A549 (cell line): ENCODE measurements around the gene CSRP2. TPM values are rescaled to one million over a fixed set of nuclear protein-coding genes. Genes with fewer than 3 reads are reported as not detected.

ENCODE experiments used
- ATAC-seq, 2 experiments: fragments of 200-7000 bp in 1 of 2; fragments of >200 bp in 1 of 2; cut with Nextera tagmentation in 1 of 2; cut with Tn5 transposase in 1 of 2; 3 replicates each; pipeline versions ENCODE4 v1.8.0 to v1.9.1; 2018 to 2020; ENCODE audit warnings: mild to moderate bottlenecking in 1 of 2, moderate library complexity in 1 of 2
- CTCF ChIA-PET: fragments of 300-600 bp; sonication (Branson Sonifier 250); formaldehyde crosslinking; extraction: SDS; loops from one replicate; lab custom pipeline; 2021; ENCODE audit warnings: antibody characterized with exemption, inconsistent platforms; lab: Yijun Ruan, JAX
- POLR2A ChIA-PET: fragments of 350-600 bp; formaldehyde crosslinking; extraction: SDS; loops from one replicate; lab custom pipeline; 2021; ENCODE audit warnings: antibody characterized with exemption, inconsistent platforms; lab: Yijun Ruan, JAX
- DNase-seq, 2 experiments: peaks; one replicate each; pipeline versions ENCODE4 v3.0.0 to v3.0.0-alpha.2; 2011 to 2016; ENCODE audit warnings: low read depth in 1 of 2, low spot score in 1 of 2
- FAIRE-seq: peaks from 2 replicates; lab custom pipeline; 2011; peaks lifted over from hg19 to GRCh38; lab: Jason Lieb, UNC
- H3K27ac ChIP-seq, 2 experiments: fragments of >200 bp; sonication (Bioruptor Twin); formaldehyde crosslinking; 3 replicates each; pipeline ENCODE4 v1.5.1; 2016 to 2017
- H3K4me1 ChIP-seq: fragments of >200 bp; sonication (Bioruptor Twin); formaldehyde crosslinking; 3 replicates; pipeline ENCODE4 v1.6.1; 2016
- H3K4me2 ChIP-seq: fragments of >200 bp; sonication (Bioruptor Twin); formaldehyde crosslinking; 3 replicates; pipeline ENCODE4 v1.6.1; 2016
- H3K4me3 ChIP-seq: fragments of >200 bp; sonication (Bioruptor Twin); formaldehyde crosslinking; 3 replicates; pipeline ENCODE4 v1.5.1; 2016
- H3K9me3 ChIP-seq: fragments of >200 bp; sonication (Bioruptor Twin); formaldehyde crosslinking; 3 replicates; pipeline ENCODE4 v1.6.1; 2016
- ATOH8 ChIP-seq: fragments of 250-450 bp; sonication (Bioruptor Pico); IDR thresholded peaks from 2 replicates; pipeline ENCODE4 v1.5.0; 2020; ENCODE audit warnings: low read depth, mild to moderate bottlenecking, moderate library complexity
- BCL3 ChIP-seq: fragments of >200 bp; sonication (Bioruptor Twin); formaldehyde crosslinking; IDR thresholded peaks from 3 replicates; pipeline ENCODE4 v1.6.1; 2016
- CBX8 ChIP-seq: fragments of 200-600 bp; sonication (generic); IDR thresholded peaks from 2 replicates; pipeline ENCODE4 v1.6.1; 2016
- CEBPB ChIP-seq, 2 experiments: fragments of >200 bp in 1 of 2; sonication (Bioruptor Twin) in 1 of 2; formaldehyde crosslinking in 1 of 2; IDR thresholded peaks; 2 replicates each; pipeline ENCODE4 v1.6.1; 2012 to 2016
- CTCF ChIP-seq: fragments of >200 bp; sonication (Bioruptor Twin); formaldehyde crosslinking; IDR thresholded peaks from 3 replicates; pipeline ENCODE4 v1.5.1; 2016
- EHF ChIP-seq: fragments of 250-450 bp; sonication (Bioruptor Pico); IDR thresholded peaks from 2 replicates; pipeline ENCODE4 v1.5.0; 2020; ENCODE audit warnings: mild to moderate bottlenecking
- ESRRA ChIP-seq: fragments of 150-350 bp; IDR thresholded peaks from 2 replicates; pipeline ENCODE4 v1.6.1; 2014; ENCODE audit warnings: mild to moderate bottlenecking, low read length, borderline replicate concordance
- FOSB ChIP-seq: fragments of 250-450 bp; sonication (Bioruptor Pico); IDR thresholded peaks from 2 replicates; pipeline ENCODE4 v1.5.0; 2020; ENCODE audit warnings: mild to moderate bottlenecking, moderate library complexity
- FOXS1 ChIP-seq: fragments of 250-450 bp; sonication (Bioruptor Pico); IDR thresholded peaks from 2 replicates; pipeline ENCODE4 v1.5.0; 2020; ENCODE audit warnings: mild to moderate bottlenecking, moderate library complexity
- GATA3 ChIP-seq: IDR thresholded peaks from 2 replicates; pipeline ENCODE4 v1.6.1; 2012; ENCODE audit warnings: borderline replicate concordance
- HES2 ChIP-seq: fragments of >200 bp; sonication (Bioruptor Twin); formaldehyde crosslinking; IDR thresholded peaks from 2 replicates; pipeline ENCODE4 v1.6.1; 2016
- HEYL ChIP-seq: fragments of 250-450 bp; sonication (Bioruptor Pico); IDR thresholded peaks from 2 replicates; pipeline ENCODE4 v1.8.0; 2021; ENCODE audit warnings: mild to moderate bottlenecking, moderate library complexity
- HMGXB4 ChIP-seq: fragments of 250-450 bp; sonication (Bioruptor Pico); IDR thresholded peaks from 2 replicates; pipeline ENCODE4 v1.5.0; 2021; ENCODE audit warnings: mild to moderate bottlenecking, moderate library complexity, borderline replicate concordance
- HOXA7 ChIP-seq: fragments of 250-450 bp; sonication (Bioruptor Pico); IDR thresholded peaks from 2 replicates; pipeline ENCODE4 v1.5.0; 2020; ENCODE audit warnings: mild to moderate bottlenecking, moderate library complexity
- MAX ChIP-seq: IDR thresholded peaks from 2 replicates; pipeline ENCODE4 v1.6.1; 2012
- NR3C1 ChIP-seq: fragments of >200 bp; sonication (Bioruptor Twin); formaldehyde crosslinking; IDR thresholded peaks from 3 replicates; pipeline ENCODE4 v1.6.1; 2017
- PBX3 ChIP-seq: IDR thresholded peaks from 2 replicates; pipeline ENCODE4 v1.6.1; 2012
- RAD21 ChIP-seq, 2 experiments: fragments of >200 bp in 1 of 2; sonication (Bioruptor Twin) in 1 of 2; formaldehyde crosslinking in 1 of 2; IDR thresholded peaks in 1 of 2; conservative IDR thresholded peaks in 1 of 2; 2 replicates in 1 of 2; 3 replicates in 1 of 2; pipeline ENCODE4 v1.6.1; 2012 to 2018; ENCODE audit warnings: inconsistent platforms in 1 of 2
- RARB ChIP-seq: fragments of 250-450 bp; sonication (Bioruptor Pico); IDR thresholded peaks from 2 replicates; pipeline ENCODE4 v1.8.0; 2021; ENCODE audit warnings: mild to moderate bottlenecking, moderate library complexity
- RCOR1 ChIP-seq: fragments of 150-350 bp; IDR thresholded peaks from 2 replicates; pipeline ENCODE4 v1.6.1; 2014; ENCODE audit warnings: antibody characterized with exemption, low read length, low read depth
- RFX5 ChIP-seq: fragments of 450-650 bp; IDR thresholded peaks from 2 replicates; pipeline ENCODE4 v1.7.1; 2014; ENCODE audit warnings: antibody characterized with exemption, mild to moderate bottlenecking, moderate library complexity
- SREBF2 ChIP-seq: fragments of 450-650 bp; IDR thresholded peaks from 2 replicates; pipeline ENCODE4 v1.6.1; 2014; ENCODE audit warnings: mild to moderate bottlenecking, moderate library complexity
- TFCP2L1 ChIP-seq: fragments of 250-450 bp; sonication (Bioruptor Pico); IDR thresholded peaks from 2 replicates; pipeline ENCODE4 v1.5.0; 2021; ENCODE audit warnings: mild to moderate bottlenecking
- ZFP36 ChIP-seq: fragments of 450-650 bp; IDR thresholded peaks from 2 replicates; pipeline ENCODE4 v1.6.1; 2014; ENCODE audit warnings: borderline replicate concordance; ENCODE audit not compliant: partially characterized antibody
- ZSCAN20 ChIP-seq: fragments of 250-450 bp; sonication (Bioruptor Pico); IDR thresholded peaks from 2 replicates; pipeline ENCODE4 v1.8.0; 2022; ENCODE audit warnings: mild to moderate bottlenecking, moderate library complexity
- WGBS: methylation state at CpG from one replicate; pipeline ENCODE4 v1.1.6; 2017; ENCODE audit errors: missing lambda C conversion rate; 5-methylcytosine and 5-hydroxymethylcytosine counted together
- polyA plus RNA-seq, 4 experiments: library from polyadenylated mRNA; depleted of rRNA in 3 of 4; stranded (reverse); fragments of >200 nt; fragmentation: RNase III in 1 of 4; extraction: RNeasy Plus Mini Kit Qiagen cat#74134 plus additional on column Dnase treatment in 1 of 4; gene quantifications; 2 replicates in 3 of 4; 3 replicates in 1 of 4; pipeline ENCODE4 v1.2.3, GENCODE V29; 2011 to 2017

The CSRP2 gene
- polyA plus RNA-seq, 2 of the 4 experiments (the other 2 are of a cell fraction) = 19.2 to 23.6 TPM

- no peak overlapping the region for H3K4me3 ChIP-seq
- TF ChIP-seq BCL3 (no peak), NR3C1 (no peak), ZSCAN20 (CRISPR knock-in tag) (no peak), GATA3 (no peak), FOSB (CRISPR knock-in tag) (no peak), ESRRA (no peak), FOXS1 (no peak), HEYL (CRISPR knock-in tag) (no peak), HMGXB4 (CRISPR knock-in tag) (no peak), EHF (CRISPR knock-in tag) (no peak), ATOH8 (CRISPR knock-in tag) (no peak), ZFP36 (no peak), HES2 (no peak), CBX8 (no peak), RAD21 (conservative IDR thresholded peaks at IDR 0.05 in 1 of 2, IDR thresholded peaks at IDR 0.05 in 1 of 2) (no peak)
- H3K4me1 ChIP-seq = no peaks in the 10 kb centered on the region
- DNase-seq (no peak), FAIRE-seq (no peak), ATAC-seq (no peak; a peak in 1 of 6 replicates)
- 91% methylated on average over 4 of the region's 4 CpGs for WGBS
- POLR2A ChIA-PET = no interaction called here
- H3K4me2 ChIP-seq = no peak overlapping the region
- H3K27ac ChIP-seq = no peak overlapping the region
- CTCF ChIA-PET = no interaction called here
- H3K9me3 ChIP-seq = peaks cover 4% of the 10 kb centered on the region; the same call in 1 of the 3 replicates
Measured at GRCh38 chr12:76859611-76860010, 19.2 kb downstream of the CSRP2 start.

- CTCF ChIA-PET = interaction anchor here (0.7 to 2.1 kb wide), 4 partner anchors 10 to 155 kb away, joined by 3 to 9 read pairs (median 5); no protein-coding TSS in a partner anchor
Measured at GRCh38 chr12:76856018-76856644, 22.7 kb downstream of the CSRP2 start.

More at GRCh38 chr12:76856018-76856644, 22.7 kb downstream of the CSRP2 start:
- DNase-seq = no peak
- 92% methylated on average over 1 of the region's 1 CpG for WGBS
- no peak for FAIRE-seq
- POLR2A ChIA-PET = no interaction called here
- Histone ChIP-seq H3K27ac (no peak overlapping the region), H3K4me1 (no peaks in the 10 kb centered on the region), H3K9me3 (peaks cover 4% of the 10 kb centered on the region; the same call in 1 of the 3 replicates), H3K4me3 (no peak overlapping the region)
- TF ChIP-seq ESRRA = no peak
- TF ChIP-seq SREBF2 = no peak
- no peak for TF ChIP-seq RARB (CRISPR knock-in tag)
- no peak for TF ChIP-seq MAX
- TF ChIP-seq CTCF = no peak
- no peak for TF ChIP-seq RAD21 (conservative IDR thresholded peaks at IDR 0.05 in 1 of 2, IDR thresholded peaks at IDR 0.05 in 1 of 2)
- TF ChIP-seq ATOH8 (CRISPR knock-in tag) = no peak
- TF ChIP-seq TFCP2L1 = no peak
- TF ChIP-seq RFX5 = no peak
- no peak for TF ChIP-seq RCOR1
- no peak for TF ChIP-seq CEBPB (IDR thresholded peaks at IDR 0.05)
- TF ChIP-seq PBX3 = no peak
- no peak for TF ChIP-seq HMGXB4 (CRISPR knock-in tag)
- TF ChIP-seq HOXA7 (CRISPR knock-in tag) = no peak
- no peak for TF ChIP-seq NR3C1
- TF ChIP-seq, all 56 proteins: peak for 0
- ATAC-seq = no peak
- no peak overlapping the region for H3K4me2 ChIP-seq
